Mucosa of descending colon (tissue), 3 donors: ENCODE data around the gene CMTM2. TPM values are rescaled to one million over a fixed set of nuclear protein-coding genes. Genes with fewer than 3 reads are reported as not detected.

ENCODE experiments used
- ATAC-seq: fragments of 200-7000 bp; cut with Tn5 transposase; one replicate; pipeline ENCODE4 v1.9.1; 2020; ENCODE audit warnings: mild to moderate bottlenecking, moderate library complexity
- DNase-seq, 3 donors: peaks; one replicate each; pipeline ENCODE4 v3.0.0-alpha.2; 2020
- H3K36me3 ChIP-seq: fragments of 200-600 bp; one replicate; pipeline ENCODE4 v1.8.0; 2021; ENCODE audit warnings: low read depth, mild to moderate bottlenecking
- H3K4me1 ChIP-seq: fragments of 200-600 bp; one replicate; pipeline ENCODE4 v1.8.0; 2021; ENCODE audit warnings: low read depth, mild to moderate bottlenecking
- H3K4me3 ChIP-seq: fragments of 200-600 bp; one replicate; pipeline ENCODE4 v1.8.0; 2021; ENCODE audit warnings: mild to moderate bottlenecking
- H3K9me3 ChIP-seq: fragments of 200-600 bp; one replicate; pipeline ENCODE4 v1.8.0; 2021; ENCODE audit warnings: mild to moderate bottlenecking
- CTCF ChIP-seq: fragments of 200-600 bp; IDR thresholded peaks from one replicate; pipeline ENCODE4 v1.8.0; 2022; ENCODE audit warnings: antibody characterized with exemption, mild to moderate bottlenecking
- intact Hi-C, 2 donors: fragments of 100-400 bp; cut with DNase I in 1 of 2; cut with micrococcal nuclease in 1 of 2; formaldehyde crosslinking; loops; one replicate each; pipeline versions ENCODE4 v1.11.0 to v1.11.1; 2022; cut with DNase I, micrococcal nuclease
- total RNA-seq, 3 donors: library from RNA; stranded (reverse); fragmentation: NEBNext Ultra II Directional in 2 of 3; extraction: Animal tissue kit (Norgen Biotek cat#: 25700) in 2 of 3; gene quantifications; one replicate each; pipeline versions ENCODE4 v1.2.1 to v1.2.4, GENCODE V29; 2021 to 2023
- donor health status: DM: no; HTN: no; CAD: no; lungs with moderate emphysema.
- donor health status: DM: no; HTN: no; CAD: no.
- donor health status: DM: no; HTN: yes; CAD: no.

The CMTM2 gene
- total RNA-seq, 3 donors from 2014 or later = 0.46 TPM; not detected in 2

- DNase-seq = no peak
- H3K36me3 ChIP-seq = no peaks in the 10 kb centered on the region
- H3K9me3 ChIP-seq = no peaks in the 10 kb centered on the region
- intact Hi-C loops = no loop called here
- peaks cover 5% of the 10 kb centered on the region for H3K4me1 ChIP-seq
- ATAC-seq = no peak
- H3K4me3 ChIP-seq = no peak overlapping the region
- TF ChIP-seq CTCF = no peak
Observed at GRCh38 chr16:66544016-66544757, 35.1 kb upstream of the CMTM2 start.

GRCh38 chr16:66547101-66547989 lies 31.9 kb upstream of the CMTM2 start:
- no peak for ATAC-seq
- Histone ChIP-seq H3K9me3 (no peaks in the 10 kb centered on the region), H3K36me3 (no peaks in the 10 kb centered on the region), H3K4me3 (no peak overlapping the region), H3K4me1 (peaks cover 24% of the 10 kb centered on the region)
- no peak for DNase-seq
- intact Hi-C loops = no loop called here
- TF ChIP-seq CTCF = no peak

GRCh38 chr16:66548068-66548467 lies 31.2 kb upstream of the CMTM2 start:
- H3K9me3 ChIP-seq = no peaks in the 10 kb centered on the region
- H3K36me3 ChIP-seq = no peaks in the 10 kb centered on the region
- H3K4me1 ChIP-seq = peaks cover 24% of the 10 kb centered on the region
- TF ChIP-seq CTCF = no peak
- intact Hi-C loops = no loop called here
- no peak for ATAC-seq
- no peak for DNase-seq
- no peak overlapping the region for H3K4me3 ChIP-seq

- H3K4me1 ChIP-seq = peaks cover 30% of the 10 kb centered on the region
Observed at GRCh38 chr16:66548868-66549267, 30.4 kb upstream of the CMTM2 start.

More at GRCh38 chr16:66548868-66549267, 30.4 kb upstream of the CMTM2 start:
- H3K36me3 ChIP-seq = no peaks in the 10 kb centered on the region
- H3K4me3 ChIP-seq = no peak overlapping the region
- H3K9me3 ChIP-seq = no peaks in the 10 kb centered on the region
- no peak for TF ChIP-seq CTCF
- DNase-seq (no peak), ATAC-seq (no peak)
- intact Hi-C loops = no loop called here
